Inferior parietal cortex (tissue), 1 donor: Measurements from ENCODE around the gene CDH23.

Source experiments
- DNase-seq: peaks from one replicate; pipeline ENCODE4 v3.0.0-alpha.2; 2016; ENCODE audit errors: extremely low spot score

The CDH23 gene

GRCh38 chr10:71486484-71487114, 89.9 kb downstream of the CDH23 start:
- DNase-seq = peak; percentile 15

- no peak for DNase-seq
Measured at GRCh38 chr10:71487726-71488125, 91.0 kb downstream of the CDH23 start.

GRCh38 chr10:71489077-71489476, 92.4 kb downstream of the CDH23 start:
- DNase-seq = no peak

- no peak for DNase-seq
Measured at GRCh38 chr10:71492872-71493271, 96.2 kb downstream of the CDH23 start.

- no peak for DNase-seq
Measured at GRCh38 chr10:71493741-71494140, 97.0 kb downstream of the CDH23 start.

- DNase-seq = no peak
Measured at GRCh38 chr10:71494476-71494875, 97.8 kb downstream of the CDH23 start.

GRCh38 chr10:71494980-71495381, 98.3 kb downstream of the CDH23 start:
- no peak for DNase-seq

- no peak for DNase-seq
Measured at GRCh38 chr10:71496927-71497762, 100.4 kb downstream of the CDH23 start.

GRCh38 chr10:71497763-71498326, 101.1 kb downstream of the CDH23 start:
- DNase-seq = no peak

- no peak for DNase-seq
Measured at GRCh38 chr10:71501402-71501801, 104.7 kb downstream of the CDH23 start.

- DNase-seq = no peak
Measured at GRCh38 chr10:71502190-71502589, 105.5 kb downstream of the CDH23 start.

- DNase-seq = no peak
Measured at GRCh38 chr10:71502851-71503250, 106.1 kb downstream of the CDH23 start.

- no peak for DNase-seq
Measured at GRCh38 chr10:71504168-71504567, 107.4 kb downstream of the CDH23 start.

GRCh38 chr10:71504570-71504969, 107.8 kb downstream of the CDH23 start:
- DNase-seq = no peak

- DNase-seq = no peak
Measured at GRCh38 chr10:71505862-71506261, 109.1 kb downstream of the CDH23 start.

GRCh38 chr10:71509444-71509843, 112.7 kb downstream of the CDH23 start:
- no peak for DNase-seq

GRCh38 chr10:71511206-71511605, 114.5 kb downstream of the CDH23 start:
- no peak for DNase-seq

GRCh38 chr10:71512312-71512711, 115.6 kb downstream of the CDH23 start:
- no peak for DNase-seq

- DNase-seq = no peak
Measured at GRCh38 chr10:71512761-71513539, 116.2 kb downstream of the CDH23 start.

- DNase-seq = no peak
Measured at GRCh38 chr10:71513540-71513853, 116.8 kb downstream of the CDH23 start.

- no peak for DNase-seq
Measured at GRCh38 chr10:71513936-71514335, 117.2 kb downstream of the CDH23 start.

- DNase-seq = no peak
Measured at GRCh38 chr10:71515531-71516172, 118.9 kb downstream of the CDH23 start.
